WTC11 (cell line): ENCODE data around the gene ZNF609. TPM values are rescaled to one million over a fixed set of nuclear protein-coding genes. Genes with fewer than 3 reads are reported as not detected.

ENCODE experiments used
- ATAC-seq: fragments of 200-7000 bp; cut with Tn5 transposase; 2 replicates; pipeline ENCODE4 v1.10.0; 2021; ENCODE audit warnings: mild to moderate bottlenecking, moderate library complexity
- CTCF ChIA-PET: fragments of 300-600 bp; sonication (Branson Sonifier 250); formaldehyde crosslinking; loops from one replicate; lab custom pipeline; 2021; ENCODE audit warnings: antibody characterized with exemption; lab: Charles Lee
- POLR2A ChIA-PET: fragments of 350-600 bp; sonication (Branson Sonifier 250); formaldehyde crosslinking; loops from one replicate; lab custom pipeline; 2021; ENCODE audit warnings: antibody characterized with exemption; lab: Charles Lee
- DNase-seq: peaks from one replicate; pipeline ENCODE4 v3.0.0; 2021; ENCODE audit warnings: low spot score
- H3K27ac Mint-ChIP-seq: 2 replicates; pipeline ENCODE4 v1.8.0; 2021; ENCODE audit warnings: mixed read lengths
- H3K27me3 Mint-ChIP-seq: 2 replicates; pipeline ENCODE4 v1.8.0; 2021; ENCODE audit warnings: low read depth, mild to moderate bottlenecking, moderate library complexity, mixed read lengths
- H3K36me3 Mint-ChIP-seq: 2 replicates; pipeline ENCODE4 v1.8.0; 2021; ENCODE audit warnings: mixed read lengths
- H3K4me1 Mint-ChIP-seq: 2 replicates; pipeline ENCODE4 v1.8.0; 2022; ENCODE audit warnings: mixed read lengths
- H3K4me3 Mint-ChIP-seq: 2 replicates; pipeline ENCODE4 v1.8.0; 2021; ENCODE audit warnings: mild to moderate bottlenecking, moderate library complexity, mixed read lengths
- H3K9me3 Mint-ChIP-seq: 2 replicates; pipeline ENCODE4 v1.8.0; 2021; ENCODE audit warnings: mixed read lengths
- ATF2 ChIP-seq: sonication (generic); formaldehyde crosslinking; IDR thresholded peaks from 2 replicates; pipeline ENCODE4 v1.8.1; 2022; ENCODE audit warnings: low read depth, missing genetic modification reagents, borderline replicate concordance
- CDX4 ChIP-seq: fragments of 250-450 bp; sonication (Bioruptor Pico); IDR thresholded peaks from 2 replicates; pipeline ENCODE4 v1.9.0; 2021; ENCODE audit warnings: moderate library complexity, mild to moderate bottlenecking, inconsistent platforms, borderline replicate concordance
- CTCF ChIP-seq: fragments of 200-600 bp; IDR thresholded peaks from 2 replicates; pipeline ENCODE4 v1.8.0; 2022; ENCODE audit warnings: antibody characterized with exemption
- FOXP1 ChIP-seq: sonication (generic); formaldehyde crosslinking; IDR thresholded peaks from 2 replicates; pipeline ENCODE4 v1.8.0; 2022; ENCODE audit warnings: missing genetic modification reagents, mild to moderate bottlenecking, moderate library complexity, borderline replicate concordance
- FOXP4 ChIP-seq: sonication (generic); formaldehyde crosslinking; IDR thresholded peaks from 2 replicates; pipeline ENCODE4 v1.8.0; 2022; ENCODE audit warnings: mild to moderate bottlenecking, missing genetic modification reagents
- MYBL2 ChIP-seq: sonication (generic); formaldehyde crosslinking; IDR thresholded peaks from 2 replicates; pipeline ENCODE4 v1.8.1; 2023; ENCODE audit warnings: mild to moderate bottlenecking, moderate library complexity, missing genetic modification reagents
- NFE2L1 ChIP-seq: sonication (generic); formaldehyde crosslinking; IDR thresholded peaks from 2 replicates; pipeline ENCODE4 v1.8.1; 2023; ENCODE audit warnings: missing genetic modification reagents
- OVOL2 ChIP-seq: fragments of 250-450 bp; sonication (Bioruptor Pico); IDR thresholded peaks from 2 replicates; pipeline ENCODE4 v1.9.0; 2021; ENCODE audit warnings: mild to moderate bottlenecking, borderline replicate concordance
- ZMAT4 ChIP-seq: fragments of 250-450 bp; sonication (Bioruptor Pico); IDR thresholded peaks from 2 replicates; pipeline ENCODE4 v1.9.0; 2021; ENCODE audit warnings: mild to moderate bottlenecking
- ZNF232 ChIP-seq: sonication (generic); formaldehyde crosslinking; IDR thresholded peaks from 2 replicates; pipeline ENCODE4 v1.8.0; 2022; ENCODE audit warnings: mild to moderate bottlenecking, missing genetic modification reagents
- ZNF396 ChIP-seq: fragments of 250-450 bp; sonication (Bioruptor Pico); IDR thresholded peaks from 2 replicates; pipeline ENCODE4 v1.8.0; 2021; ENCODE audit warnings: mild to moderate bottlenecking, moderate library complexity, borderline replicate concordance
- ZNF423 ChIP-seq: fragments of 250-450 bp; sonication (Bioruptor Pico); IDR thresholded peaks from 2 replicates; pipeline ENCODE4 v2.1.2; 2022; ENCODE audit warnings: mild to moderate bottlenecking, moderate library complexity
- ZNF425 ChIP-seq: fragments of 250-450 bp; sonication (Bioruptor Pico); conservative IDR thresholded peaks from 2 replicates; pipeline ENCODE4 v1.9.0; 2021; ENCODE audit warnings: mild to moderate bottlenecking
- ZNF532 ChIP-seq: fragments of 250-450 bp; sonication (Bioruptor Pico); IDR thresholded peaks from 2 replicates; pipeline ENCODE4 v1.9.0; 2021; ENCODE audit warnings: mild to moderate bottlenecking, borderline replicate concordance
- total RNA-seq: library from RNA; stranded (reverse); gene quantifications from 3 replicates; pipeline ENCODE4 v1.2.3, GENCODE V29; 2021

Gene ZNF609
- total RNA-seq, 1 experiment from 2014 or later, result 47.4 TPM

- H3K9me3 Mint-ChIP-seq, result no peaks in the 10 kb centered on the region
- no peak overlapping the region for H3K27ac Mint-ChIP-seq
- ATAC-seq (no peak), DNase-seq (no peak)
- H3K4me3 Mint-ChIP-seq, result no peak overlapping the region
- CTCF ChIA-PET, result interaction anchor here (1.0 kb wide), 1 partner anchor 58 kb away, joined by 3 read pairs; no protein-coding TSS in a partner anchor
- H3K36me3 Mint-ChIP-seq, result peaks cover 9% of the 10 kb centered on the region; the same call in 1 of the 2 replicates
- H3K4me1 Mint-ChIP-seq, result peaks cover 23% of the 10 kb centered on the region
- no peak for TF ChIP-seq ZNF396
- POLR2A ChIA-PET, result no interaction called here
- H3K27me3 Mint-ChIP-seq, result peaks cover 10% of the 10 kb centered on the region
Measured at GRCh38 chr15:64623347-64623996, 163.1 kb downstream of the ZNF609 start.

GRCh38 chr15:64624242-64624641 lies 163.9 kb downstream of the ZNF609 start:
- Mint-ChIP-seq H3K36me3 (peaks cover 9% of the 10 kb centered on the region; the same call in 1 of the 2 replicates), H3K4me3 (no peak overlapping the region), H3K27me3 (peaks cover 2% of the 10 kb centered on the region; the same call in 1 of the 2 replicates), H3K4me1 (peaks cover 15% of the 10 kb centered on the region), H3K27ac (peak overlapping the region; percentile 24; the same call in 1 of the 2 replicates), H3K9me3 (no peaks in the 10 kb centered on the region)
- ChIA-PET POLR2A (no interaction called here), CTCF (interaction anchor here (1.0 kb wide), 1 partner anchor 57 kb away, joined by 3 read pairs; no protein-coding TSS in a partner anchor)
- TF ChIP-seq CTCF, result no peak
- no peak for TF ChIP-seq OVOL2 (CRISPR knock-in tag)
- TF ChIP-seq ZNF532 (CRISPR knock-in tag), result no peak
- no peak for TF ChIP-seq CDX4 (CRISPR knock-in tag)
- no peak for TF ChIP-seq ZNF425
- no peak for TF ChIP-seq ZNF232
- TF ChIP-seq FOXP4 (CRISPR knock-in tag), result no peak
- TF ChIP-seq ATF2 (CRISPR knock-in tag), result no peak
- TF ChIP-seq FOXP1 (CRISPR knock-in tag), result no peak
- TF ChIP-seq ZNF423 (CRISPR knock-in tag), result no peak
- TF ChIP-seq ZMAT4 (CRISPR knock-in tag), result no peak
- no peak for TF ChIP-seq MYBL2 (CRISPR knock-in tag)
- TF ChIP-seq NFE2L1 (CRISPR knock-in tag), result no peak
- DNase-seq, result no peak
- no peak for ATAC-seq
